ENCODE data around the gene FRMD6.
A peak's percentile ranks its signal among the peaks of the same experiment; 100 is the strongest.

DNA sequence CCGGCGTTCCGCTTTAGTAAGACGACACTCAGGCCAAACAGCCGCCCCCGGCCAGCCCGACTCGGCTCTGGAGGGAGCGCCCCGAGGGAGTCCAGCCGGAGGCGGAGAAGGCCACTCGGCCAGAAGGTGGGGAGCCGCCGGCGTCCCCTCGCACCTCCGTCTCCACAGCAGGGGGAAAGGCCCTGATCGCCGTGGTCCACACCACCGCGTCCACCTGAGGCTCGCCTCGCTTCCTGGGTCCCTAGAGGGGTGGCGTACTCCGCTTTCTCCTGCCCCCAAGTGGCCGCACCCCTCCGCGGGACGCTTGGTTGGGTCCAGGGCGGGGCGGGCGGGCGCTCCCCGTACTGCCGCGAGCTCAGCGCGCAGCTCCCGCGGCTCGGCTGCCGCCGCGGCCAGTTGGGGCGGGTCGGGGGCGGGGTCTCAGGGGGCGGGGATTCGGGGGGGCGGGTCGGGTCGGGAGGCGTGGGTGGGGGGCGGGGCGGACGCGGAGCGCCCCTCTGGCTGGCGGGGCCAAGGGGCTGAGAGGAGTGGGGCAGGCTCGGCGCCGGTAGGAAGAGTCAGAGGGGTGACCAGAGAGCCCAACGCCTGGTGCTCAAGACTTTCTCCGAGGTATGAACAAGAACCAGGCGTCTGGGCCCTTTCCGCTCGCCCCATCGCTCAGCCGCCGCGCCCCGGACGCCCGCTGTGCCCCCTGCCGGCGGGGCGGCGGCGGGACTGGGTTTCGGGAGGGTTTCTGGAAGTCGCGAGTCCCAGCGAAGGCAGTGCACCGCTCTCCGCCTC is at the start of gene FRMD6:
- TF ChIP-seq, protein P1, sequence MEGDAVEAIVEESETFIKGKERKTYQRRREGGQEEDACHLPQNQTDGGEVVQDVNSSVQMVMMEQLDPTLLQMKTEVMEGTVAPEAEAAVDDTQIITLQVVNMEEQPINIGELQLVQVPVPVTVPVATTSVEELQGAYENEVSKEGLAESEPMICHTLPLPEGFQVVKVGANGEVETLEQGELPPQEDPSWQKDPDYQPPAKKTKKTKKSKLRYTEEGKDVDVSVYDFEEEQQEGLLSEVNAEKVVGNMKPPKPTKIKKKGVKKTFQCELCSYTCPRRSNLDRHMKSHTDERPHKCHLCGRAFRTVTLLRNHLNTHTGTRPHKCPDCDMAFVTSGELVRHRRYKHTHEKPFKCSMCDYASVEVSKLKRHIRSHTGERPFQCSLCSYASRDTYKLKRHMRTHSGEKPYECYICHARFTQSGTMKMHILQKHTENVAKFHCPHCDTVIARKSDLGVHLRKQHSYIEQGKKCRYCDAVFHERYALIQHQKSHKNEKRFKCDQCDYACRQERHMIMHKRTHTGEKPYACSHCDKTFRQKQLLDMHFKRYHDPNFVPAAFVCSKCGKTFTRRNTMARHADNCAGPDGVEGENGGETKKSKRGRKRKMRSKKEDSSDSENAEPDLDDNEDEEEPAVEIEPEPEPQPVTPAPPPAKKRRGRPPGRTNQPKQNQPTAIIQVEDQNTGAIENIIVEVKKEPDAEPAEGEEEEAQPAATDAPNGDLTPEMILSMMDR (IDR thresholded peaks at IDR 0.05; ENCODE audit: insufficient read depth, low read length, poor library complexity, severe bottlenecking): peak; percentile 49
- no peak for TF ChIP-seq EZH2phosphoT487 (conservative IDR thresholded peaks at IDR 0.05; ENCODE audit: low read length)
